NCI-H1436 (cell line): ENCODE results near the gene SULT1E1.
A peak's percentile ranks its signal among the peaks of the same experiment; 100 is the strongest.

ENCODE experiments used
- DNase-seq: peaks from one replicate; lab custom pipeline; 2025; lab: John Stamatoyannopoulos, UW

Gene SULT1E1, protein sequence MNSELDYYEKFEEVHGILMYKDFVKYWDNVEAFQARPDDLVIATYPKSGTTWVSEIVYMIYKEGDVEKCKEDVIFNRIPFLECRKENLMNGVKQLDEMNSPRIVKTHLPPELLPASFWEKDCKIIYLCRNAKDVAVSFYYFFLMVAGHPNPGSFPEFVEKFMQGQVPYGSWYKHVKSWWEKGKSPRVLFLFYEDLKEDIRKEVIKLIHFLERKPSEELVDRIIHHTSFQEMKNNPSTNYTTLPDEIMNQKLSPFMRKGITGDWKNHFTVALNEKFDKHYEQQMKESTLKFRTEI

DNA sequence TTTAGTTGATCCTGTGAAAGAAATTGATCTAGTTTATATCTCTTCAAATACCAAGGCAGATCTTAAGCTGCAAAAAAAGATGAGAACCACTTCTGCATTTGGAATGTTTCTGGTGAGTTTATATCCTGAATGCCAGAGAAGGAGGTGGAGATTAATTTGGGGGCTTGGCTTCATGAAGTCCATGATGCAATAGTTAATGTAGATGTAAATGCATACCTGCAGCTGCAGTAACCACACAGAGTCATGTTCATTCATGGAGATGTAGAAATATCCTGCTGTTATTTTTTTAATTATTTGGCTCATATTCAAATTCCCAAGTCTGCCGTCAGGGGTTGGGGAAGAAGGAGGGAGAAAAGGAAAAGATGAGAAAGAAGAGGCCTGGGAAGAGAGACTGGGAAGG, at the start of gene SULT1E1:
TSS of gene SULT1E1 (minus strand) at position 94 of the 400 bp plus-strand sequence. CDS start 2,501 bp downstream, outside the sequence.
- DNase-seq = no peak

DNA sequence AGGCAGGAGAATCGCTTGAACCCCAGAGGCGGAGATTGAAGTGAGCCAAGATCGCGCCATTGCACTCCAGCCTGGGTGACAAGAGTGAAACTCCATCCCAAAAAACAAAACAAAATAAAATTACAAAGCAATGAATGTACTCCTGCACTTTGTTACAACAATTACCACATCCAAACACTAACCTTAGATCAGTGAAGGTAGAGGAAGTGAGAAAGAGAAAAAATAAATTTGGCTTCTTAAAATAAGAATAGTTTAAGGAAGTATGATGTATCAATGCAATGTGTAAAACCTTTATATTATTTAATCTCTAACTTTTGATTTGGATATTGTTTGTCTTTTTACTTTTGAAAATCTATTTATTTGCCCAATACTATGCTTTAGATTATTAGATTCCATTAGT, 49.2 kb upstream of the SULT1E1 start:
- no peak for DNase-seq

DNA sequence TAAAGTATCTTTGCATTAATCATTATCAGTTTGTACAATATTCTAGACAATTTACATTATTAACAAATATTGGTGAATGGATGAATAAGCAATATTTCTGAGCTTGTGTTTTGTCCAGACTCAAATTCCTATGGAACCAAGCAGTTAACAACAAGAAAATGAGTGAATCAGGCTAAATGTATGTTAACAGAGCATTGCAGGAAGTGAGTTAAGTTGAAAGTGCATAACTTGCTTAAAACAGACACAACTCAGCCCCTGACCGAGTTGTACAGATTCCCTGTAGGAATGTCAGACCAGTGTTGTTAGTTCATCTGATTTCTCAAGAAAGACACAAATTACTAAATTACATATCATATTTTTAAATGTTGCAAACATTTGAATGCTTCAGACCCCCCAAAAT, 47.2 kb upstream of the SULT1E1 start:
- no peak for DNase-seq

DNA sequence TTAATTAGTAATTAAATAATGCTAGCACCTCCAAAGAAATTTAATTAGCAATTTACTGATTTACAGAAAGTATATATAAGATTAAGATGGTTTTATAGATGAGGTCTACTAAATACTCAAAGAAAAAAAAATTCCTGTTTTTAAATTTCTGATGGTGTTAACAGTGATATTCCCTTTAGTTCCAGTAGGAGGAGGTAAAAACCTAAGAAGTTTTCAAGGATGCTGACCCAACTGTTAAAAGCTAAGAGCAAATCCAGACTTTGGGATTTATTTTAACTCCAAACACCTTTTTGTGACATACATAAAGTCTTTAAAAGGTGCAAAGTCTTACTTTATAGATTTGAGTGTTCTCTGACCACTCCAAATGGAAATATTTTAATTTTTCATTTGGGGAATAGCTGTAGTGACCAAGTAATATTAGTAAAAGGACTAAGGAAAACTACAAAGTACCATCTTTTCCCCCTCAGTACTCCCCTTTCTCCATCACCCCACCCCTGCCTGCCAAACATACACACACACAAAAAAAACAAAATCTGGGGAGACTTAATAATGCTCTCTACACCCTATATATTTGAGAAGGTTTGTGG, 36.7 kb upstream of the SULT1E1 start:
- DNase-seq = no peak

DNA sequence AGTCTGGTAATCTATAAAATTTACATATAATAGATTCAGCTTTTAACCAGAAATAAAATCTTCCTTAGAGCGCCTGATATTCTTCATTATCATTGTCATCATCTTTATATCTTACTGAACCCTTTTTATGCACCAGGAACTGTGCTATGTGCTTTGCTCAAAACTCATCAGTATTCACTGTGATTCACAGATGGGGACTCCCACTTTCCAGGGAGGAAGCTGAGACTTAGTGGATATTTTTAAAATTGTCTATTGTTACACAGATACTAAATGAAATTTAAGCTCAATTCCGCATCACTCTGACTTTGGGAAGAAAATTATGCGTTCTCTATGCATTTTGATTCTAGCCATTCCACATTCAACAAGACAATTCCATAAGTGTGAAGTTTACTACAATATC, 34.8 kb upstream of the SULT1E1 start:
- DNase-seq = no peak

DNA sequence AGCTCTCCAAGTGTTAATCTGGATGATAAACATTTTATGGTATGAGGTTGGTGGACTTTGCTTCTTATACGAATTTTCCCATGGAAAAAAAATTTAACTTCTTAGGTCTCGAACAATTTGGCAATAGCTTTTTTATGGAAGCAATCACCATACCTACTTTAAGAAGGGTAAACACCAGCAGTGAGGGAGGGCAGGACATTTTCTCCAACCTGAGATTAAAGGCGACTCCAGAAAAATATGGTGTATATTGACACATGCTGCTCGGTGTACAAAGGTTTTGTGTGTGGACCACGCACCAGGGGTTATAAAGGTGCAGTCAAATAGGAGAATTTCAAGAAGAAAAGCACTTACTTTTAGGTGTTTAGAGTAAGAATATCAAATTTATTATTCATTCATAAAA, 34.2 kb upstream of the SULT1E1 start:
- DNase-seq = no peak

DNA sequence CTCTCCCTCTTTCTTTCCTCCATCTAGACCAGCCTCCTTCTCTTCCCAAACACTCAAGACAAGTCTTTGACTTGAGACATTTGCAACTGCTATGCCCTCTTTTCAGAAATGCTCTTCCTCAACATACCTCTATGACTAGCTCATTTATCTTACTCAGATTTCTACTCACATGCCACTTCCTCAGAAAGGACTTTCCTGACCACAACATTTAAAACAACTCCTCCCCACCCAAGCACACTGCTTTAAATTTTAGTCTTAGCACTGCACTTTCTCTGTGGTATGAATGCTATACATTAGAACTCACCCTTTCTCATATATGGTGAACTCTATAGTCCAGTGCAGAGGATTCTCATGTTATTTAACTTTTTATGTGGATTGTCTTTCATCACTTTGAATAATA, 28.4 kb upstream of the SULT1E1 start:
- DNase-seq = no peak

DNA sequence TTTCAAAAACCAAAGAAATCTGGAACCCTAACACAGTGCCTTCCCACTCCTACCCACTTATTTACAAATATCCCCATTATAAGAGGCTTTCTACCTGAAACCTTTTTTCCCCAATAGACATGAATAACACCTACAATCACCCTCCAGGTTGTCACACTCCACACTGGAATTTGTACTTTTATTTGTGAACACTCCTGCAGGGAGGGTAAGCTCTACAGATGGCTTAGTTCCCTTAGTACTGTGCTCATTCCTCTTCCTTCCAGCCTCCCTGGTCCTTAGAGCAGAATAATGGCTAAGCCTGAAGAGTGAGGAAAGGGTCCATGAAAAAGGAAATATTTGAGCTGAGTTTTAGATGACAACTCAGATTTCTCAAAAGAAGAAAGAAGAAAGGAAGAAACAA, 22.2 kb upstream of the SULT1E1 start:
- no peak for DNase-seq

DNA sequence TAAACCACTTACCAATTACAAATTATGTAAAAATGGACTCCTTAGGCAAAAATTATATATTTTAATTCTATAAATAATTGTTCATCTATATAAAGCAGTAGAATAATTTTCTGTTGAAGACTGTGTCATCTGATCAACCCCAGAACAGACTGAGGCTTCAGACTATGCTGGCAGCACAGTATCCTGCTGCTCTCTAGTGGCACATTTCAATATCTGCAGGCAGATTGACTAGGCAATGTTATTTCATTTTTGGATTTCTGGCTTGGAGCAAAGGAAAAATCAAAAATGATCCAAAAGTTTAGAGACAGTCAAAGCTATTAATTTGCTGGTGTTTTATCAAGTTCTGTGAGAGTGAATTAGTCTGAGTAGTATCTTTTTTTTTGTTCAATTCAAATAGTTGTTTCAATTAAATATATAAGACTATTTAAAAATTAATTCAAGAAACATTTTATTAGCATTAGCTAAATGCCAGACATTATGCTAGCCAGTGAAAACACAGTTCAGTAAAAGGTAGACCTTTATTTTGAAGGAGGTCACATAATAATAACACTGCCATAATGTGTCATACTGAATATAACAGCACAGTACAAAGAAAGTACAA, 21.3 kb upstream of the SULT1E1 start:
- DNase-seq = peak; percentile 34

DNA sequence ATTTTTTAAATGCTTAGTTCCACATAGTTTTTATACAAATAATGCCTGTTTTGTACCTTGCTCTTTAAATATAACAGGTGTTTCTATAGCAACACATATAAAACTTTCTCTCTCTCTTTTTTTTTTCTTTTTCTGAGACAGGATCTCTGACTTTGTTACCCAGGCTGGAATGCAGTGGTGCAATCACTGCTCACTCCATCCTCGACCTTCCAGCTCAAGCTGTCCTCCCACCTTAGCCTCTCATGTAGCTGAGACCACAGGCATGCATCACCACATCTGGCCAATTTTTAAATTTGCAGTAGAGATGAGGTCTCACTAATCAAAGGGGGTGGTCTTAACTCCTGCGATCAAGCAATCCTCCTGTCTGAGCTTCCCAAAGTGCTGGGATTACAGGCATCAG, 18.3 kb upstream of the SULT1E1 start:
- DNase-seq = no peak

DNA sequence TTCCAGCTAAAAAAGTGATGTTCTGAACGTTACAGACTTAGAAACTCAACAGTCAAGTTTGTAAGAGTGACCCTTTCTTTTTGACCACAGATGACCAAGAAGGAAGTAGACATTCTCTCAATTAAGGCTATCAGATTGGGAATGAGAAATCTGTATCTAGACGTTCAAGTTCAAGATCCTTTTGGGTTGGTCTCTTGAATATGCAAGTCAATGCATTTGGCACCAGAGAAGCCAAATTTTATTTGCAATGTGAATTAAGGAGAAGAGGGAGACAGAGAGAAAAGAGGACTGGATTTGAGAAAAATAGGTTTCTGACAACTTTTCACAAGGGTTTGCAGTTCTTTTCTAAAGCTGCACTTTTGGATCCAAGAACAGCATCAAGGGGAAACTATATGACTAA, 17.5 kb upstream of the SULT1E1 start:
- DNase-seq = no peak

DNA sequence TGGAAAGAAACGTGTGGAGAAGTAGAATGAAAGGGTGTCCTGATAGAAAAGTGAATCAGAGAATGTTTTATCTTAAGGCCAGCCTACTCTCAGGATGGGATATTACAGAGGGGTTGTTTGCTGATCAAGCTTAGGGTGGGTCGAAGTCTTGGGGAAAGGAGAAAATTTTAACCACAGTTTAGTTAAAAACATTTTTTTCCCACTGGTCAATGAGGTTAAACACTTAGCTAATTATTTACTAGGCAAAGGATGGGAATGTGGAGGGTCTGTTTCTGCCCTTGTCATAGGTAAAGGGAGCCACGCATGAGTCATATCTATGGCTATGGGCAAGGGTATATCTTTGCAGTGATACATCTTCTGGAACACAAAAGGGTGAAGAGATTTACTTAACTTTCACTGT, 16.1 kb upstream of the SULT1E1 start:
- no peak for DNase-seq

DNA sequence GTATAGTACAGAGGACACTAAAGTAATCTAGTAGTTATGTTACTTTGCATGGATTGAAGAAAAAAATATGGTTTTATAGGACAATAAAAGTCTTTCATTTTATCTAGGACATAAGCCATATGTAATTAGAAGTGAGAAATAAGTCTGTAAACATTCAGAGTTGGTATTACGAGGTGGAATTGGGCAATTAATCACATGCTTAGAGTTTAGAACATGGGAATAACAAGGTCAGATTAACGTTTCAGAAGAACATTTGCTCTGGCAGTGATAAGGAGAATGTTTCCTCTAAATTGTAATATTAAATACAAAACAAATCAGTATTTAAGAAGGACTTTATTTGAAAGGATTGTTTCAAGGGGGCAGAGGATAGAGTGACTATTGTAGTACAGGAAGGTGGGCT, 15.6 kb upstream of the SULT1E1 start:
- DNase-seq = no peak

DNA sequence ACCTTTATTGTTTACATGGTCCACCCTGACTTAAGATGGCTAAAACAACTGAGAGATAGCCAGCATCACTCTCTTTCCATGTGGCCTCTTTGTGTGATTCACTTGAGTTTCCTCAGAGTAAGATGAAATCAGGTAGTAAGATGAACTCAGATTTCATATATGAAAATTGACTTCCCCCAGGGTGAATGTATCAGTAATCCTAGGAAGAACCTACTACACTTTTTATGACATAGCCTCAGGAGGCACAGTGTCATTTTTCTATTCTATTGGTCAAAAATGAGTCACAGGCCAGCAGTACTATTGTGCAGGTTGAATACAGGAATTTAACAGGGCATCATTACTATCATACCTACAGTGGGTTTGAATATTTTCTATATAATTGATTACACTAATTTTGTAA, 14.6 kb upstream of the SULT1E1 start:
- DNase-seq = no peak

DNA sequence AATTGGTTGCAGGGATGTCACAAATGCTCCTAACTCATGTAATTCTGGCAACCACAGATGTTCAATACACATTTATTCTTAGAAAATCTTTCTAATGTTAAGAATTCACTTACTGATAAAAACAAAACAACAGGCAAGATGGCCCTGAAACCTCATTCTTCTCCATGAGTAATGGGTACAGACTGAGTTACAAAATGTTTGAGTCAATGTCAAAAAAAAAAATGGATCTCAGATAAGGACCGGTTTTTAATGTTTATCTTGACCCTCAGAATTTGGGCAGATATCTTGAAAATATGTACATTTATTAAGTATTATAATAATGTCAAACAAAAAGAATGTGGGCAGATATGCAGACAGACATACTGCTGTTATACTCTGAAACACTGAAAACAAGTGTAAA, 1.8 kb upstream of the SULT1E1 start:
- DNase-seq = no peak

DNA sequence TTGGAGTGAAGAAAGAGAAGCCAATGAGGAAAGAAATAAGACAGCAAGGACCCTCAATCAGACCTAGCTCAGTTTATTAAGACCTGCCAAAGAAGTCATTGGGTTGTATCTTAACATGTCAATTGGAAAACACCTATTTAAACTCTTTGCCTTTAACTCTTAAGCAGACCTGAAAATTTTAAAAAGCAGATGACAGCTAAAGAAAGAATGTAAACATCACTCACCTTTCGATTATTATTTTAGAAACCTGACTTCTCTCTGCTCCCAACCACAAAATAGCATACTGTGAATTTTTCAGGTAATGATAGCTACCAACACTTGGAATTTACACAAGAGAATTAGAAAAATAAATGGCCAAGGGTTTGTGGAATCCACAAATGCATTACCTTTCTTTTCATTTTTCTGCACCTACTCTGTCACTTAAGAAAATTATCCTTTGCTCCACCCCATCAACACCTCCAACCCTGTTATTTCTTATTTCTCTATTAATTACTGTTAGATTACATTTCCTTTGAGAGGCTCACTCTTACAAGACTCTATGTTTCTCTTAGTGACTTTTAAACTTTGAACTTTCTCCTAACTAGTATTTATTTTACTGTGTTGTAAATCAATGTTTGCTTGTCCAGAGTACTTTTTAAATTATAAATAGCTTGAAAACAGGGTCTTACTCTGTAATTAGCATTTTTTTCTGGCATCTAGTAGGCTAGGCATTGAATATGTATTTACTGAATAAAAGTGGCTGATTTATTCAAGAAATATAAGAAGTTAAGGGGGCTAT, 765 bp upstream of the SULT1E1 start:
- no peak for DNase-seq

DNA sequence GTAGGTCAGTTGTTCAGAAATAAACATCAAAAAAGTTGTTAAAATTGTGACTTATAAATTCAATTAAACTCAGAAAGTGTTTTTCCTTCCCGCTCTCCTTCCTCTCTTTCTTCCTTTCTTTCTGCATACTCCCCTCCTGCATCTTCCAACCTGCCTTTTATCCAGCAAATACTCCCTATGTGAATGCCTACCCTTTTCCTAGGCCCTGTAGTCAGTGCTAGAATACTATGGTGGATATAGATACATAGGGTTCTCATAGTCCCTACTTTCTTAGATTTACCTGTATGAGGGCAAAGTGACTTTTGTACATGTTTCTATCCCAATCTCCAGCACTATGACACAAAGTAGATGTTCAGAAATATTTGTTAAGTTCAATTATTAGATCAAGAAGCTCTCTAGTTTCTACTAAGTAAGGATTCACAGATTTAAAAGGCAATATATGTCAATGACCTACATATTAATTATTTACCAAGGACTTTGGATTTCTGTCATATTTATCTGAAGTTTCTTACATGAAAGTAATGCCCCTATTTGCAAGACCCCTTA, 732 bp downstream of the SULT1E1 start:
- no peak for DNase-seq

DNA sequence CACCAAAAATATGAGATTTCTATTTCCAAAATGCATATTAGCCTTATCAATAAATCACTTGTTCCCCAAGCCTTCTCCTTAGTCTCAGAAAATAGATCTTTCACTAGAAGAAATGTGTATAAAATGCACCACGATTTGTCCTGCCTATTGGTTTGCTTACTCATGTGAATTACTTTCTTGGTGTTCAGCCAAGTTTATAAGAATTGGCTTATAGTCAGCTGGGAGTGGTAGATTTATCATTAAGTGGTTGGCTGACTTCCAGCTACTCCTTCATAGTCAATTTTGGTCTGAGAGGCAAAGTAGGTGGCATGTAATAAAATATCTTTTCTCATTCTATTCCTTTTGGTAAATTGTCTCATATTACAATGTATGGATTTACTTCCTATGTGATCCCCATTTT, 1.3 kb downstream of the SULT1E1 start:
- DNase-seq = peak; percentile 58

DNA sequence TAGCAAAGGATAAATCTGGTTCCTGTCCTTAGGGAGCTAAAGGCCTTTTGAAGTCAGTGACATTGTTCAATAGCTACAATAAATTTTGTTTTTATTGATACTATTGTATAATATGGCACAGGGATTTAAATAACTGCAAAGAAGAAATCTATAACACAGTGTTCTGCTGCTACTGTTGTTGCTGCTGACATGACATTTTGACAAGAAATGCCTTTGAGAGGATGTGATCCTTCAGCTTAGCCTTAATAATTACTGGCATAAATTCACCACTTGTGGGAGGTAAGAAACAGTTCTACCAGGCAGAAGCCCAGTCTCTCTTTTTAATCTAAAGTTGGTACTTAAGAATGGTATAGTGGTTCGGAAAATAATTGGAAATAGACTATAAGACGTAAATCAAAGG, 4.1 kb downstream of the SULT1E1 start:
- DNase-seq = no peak

DNA sequence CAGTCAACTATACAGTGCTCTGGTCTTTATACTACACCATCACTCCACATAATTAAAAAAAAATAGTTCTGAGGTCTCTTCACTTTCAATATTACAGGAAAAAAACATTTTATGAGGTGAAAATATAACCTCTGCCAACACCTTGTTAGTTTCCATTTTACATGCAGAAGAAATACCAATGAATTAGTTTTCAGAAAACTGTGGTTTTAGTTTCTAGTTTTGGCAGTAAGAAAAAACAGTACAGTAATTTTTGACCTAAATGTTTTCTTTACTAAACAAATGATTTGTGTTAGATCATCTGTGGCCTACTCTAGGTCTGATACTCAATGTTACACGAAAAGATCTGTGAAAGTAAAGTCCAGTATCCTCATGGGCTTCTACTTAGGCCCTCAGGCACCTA, 10.0 kb downstream of the SULT1E1 start:
- no peak for DNase-seq

DNA sequence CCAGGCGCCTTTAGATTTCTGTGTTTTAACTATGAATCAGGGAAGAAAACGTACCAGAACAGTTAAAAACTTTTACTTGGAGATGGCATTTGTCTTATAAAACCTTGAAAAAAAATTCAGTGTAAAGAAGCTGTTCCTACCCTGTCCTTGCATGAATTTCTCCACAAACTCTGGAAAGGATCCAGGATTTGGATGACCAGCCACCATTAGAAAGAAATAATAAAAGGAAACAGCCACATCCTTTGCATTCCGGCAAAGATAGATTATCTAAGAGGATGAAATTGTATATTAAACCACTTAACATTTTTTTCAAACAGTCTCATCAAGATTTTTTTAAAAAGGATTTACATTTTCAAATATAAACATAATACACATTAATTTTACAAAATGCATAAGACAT, 10.6 kb downstream of the SULT1E1 start:
- DNase-seq = no peak

DNA sequence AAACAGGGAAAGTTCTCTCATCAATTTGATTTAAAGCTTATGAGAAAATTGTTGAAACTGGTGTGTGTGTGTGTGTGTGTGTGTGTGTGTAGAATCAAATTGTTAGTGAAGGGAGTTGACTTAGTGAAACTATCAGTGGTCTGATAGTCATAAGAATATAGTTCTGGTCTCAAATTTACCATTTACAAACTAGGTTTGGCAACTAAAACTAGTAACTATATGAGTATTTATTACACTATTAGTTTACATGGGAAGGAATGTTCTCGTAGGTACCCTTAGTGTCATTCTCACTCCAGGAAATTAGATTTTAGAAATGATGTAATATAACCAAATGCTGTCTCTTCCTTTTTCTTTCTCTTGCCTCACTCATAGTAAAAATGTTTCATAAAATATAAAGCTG, 11.9 kb downstream of the SULT1E1 start:
- DNase-seq = no peak

DNA sequence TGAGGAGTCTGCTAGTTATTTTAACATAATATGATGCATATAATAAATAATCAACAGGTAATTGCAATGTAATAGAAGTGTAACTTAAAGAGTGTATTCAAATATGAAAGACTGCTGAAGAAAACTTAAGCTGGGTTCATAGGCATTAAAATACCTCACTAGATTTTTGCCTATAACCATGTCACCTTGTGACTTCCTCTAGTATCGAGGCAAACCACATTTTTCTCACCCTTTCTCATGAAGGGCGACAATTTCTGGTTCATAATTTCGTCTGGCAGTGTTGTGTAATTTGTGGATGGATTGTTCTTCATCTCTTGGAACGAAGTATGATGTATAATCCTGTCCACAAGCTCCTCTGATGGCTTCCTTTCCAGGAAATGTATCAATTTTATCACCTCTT, 16.0 kb downstream of the SULT1E1 start:
- no peak for DNase-seq
